GM12801 (cell line): ENCODE measurements around the gene PRKAR1B.

Source experiments
- TF ChIP-seq, protein P1 (sequence below): IDR thresholded peaks from one replicate; pipeline ENCODE4 v1.5.1; 2011; ENCODE audit warnings: control low read depth; ENCODE audit not compliant: insufficient read length; ENCODE audit errors: extremely low read depth

PRKAR1B gene

DNA sequence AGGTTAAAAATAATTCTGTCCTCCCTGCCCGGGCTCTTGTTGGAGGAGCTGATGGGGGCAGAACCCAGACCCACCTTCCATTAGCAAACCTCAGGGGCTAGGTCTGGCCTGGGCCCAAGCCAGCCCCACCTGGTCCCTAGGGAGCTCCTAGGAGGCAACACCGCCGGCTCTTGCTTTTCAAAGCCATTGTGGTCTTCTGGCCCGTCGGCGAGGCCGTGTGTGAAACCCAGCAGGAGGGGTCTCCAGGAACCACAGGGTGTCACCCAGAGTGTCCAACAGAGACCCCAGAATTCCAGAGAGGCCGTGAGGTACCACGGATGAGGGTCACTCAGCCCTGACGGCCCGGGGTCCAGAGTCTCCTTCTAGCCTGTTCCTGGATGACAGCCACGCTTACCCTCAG is 190.8 kb downstream of the PRKAR1B start:
- TF ChIP-seq, protein P1, sequence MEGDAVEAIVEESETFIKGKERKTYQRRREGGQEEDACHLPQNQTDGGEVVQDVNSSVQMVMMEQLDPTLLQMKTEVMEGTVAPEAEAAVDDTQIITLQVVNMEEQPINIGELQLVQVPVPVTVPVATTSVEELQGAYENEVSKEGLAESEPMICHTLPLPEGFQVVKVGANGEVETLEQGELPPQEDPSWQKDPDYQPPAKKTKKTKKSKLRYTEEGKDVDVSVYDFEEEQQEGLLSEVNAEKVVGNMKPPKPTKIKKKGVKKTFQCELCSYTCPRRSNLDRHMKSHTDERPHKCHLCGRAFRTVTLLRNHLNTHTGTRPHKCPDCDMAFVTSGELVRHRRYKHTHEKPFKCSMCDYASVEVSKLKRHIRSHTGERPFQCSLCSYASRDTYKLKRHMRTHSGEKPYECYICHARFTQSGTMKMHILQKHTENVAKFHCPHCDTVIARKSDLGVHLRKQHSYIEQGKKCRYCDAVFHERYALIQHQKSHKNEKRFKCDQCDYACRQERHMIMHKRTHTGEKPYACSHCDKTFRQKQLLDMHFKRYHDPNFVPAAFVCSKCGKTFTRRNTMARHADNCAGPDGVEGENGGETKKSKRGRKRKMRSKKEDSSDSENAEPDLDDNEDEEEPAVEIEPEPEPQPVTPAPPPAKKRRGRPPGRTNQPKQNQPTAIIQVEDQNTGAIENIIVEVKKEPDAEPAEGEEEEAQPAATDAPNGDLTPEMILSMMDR, result no peak

DNA sequence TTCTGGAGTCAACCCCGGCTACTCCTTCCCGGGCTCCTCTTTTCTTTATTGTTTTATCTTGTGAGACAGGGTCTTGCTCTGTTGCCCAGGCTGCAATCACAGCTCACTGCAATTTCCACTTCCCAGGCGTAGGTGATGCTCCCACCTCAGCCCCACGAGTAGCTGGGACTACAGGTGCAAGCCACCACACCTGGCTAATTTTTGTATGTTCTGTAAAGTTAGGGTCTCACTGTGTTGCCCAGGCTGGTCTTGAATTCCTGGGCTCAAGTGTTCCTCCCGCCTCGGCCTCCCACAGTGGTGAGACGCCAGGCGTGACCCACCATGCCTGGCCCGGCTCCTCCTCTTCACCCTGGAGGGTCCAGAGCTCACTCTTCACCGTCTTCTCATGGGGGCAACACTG is 192.1 kb downstream of the PRKAR1B start:
- TF ChIP-seq, protein P1, result no peak

- TF ChIP-seq, protein P1, result no peak
These were observed 193.0 kb downstream of the PRKAR1B start for GRCh38 chr7:534075-534474.

DNA sequence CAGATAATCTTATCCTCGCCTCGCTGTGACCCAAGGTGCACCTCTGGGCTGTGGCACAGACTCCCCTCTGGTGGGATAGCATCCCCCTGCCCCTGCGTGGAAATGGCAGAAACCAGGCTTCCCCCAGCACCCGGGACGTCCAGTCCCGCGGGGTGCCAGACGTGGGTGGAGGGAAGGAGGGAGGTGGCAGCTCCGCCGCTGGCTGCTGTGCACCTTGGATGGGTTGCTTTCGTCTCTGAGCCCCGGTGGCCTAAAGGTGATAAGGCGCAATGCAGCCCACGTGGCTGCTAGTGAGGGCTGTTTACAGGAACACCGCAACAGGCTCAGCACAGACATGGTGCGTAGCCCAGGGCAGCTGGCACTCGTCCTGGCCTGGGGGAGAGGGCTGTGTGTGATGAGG is 193.8 kb downstream of the PRKAR1B start:
- TF ChIP-seq, protein P1, result no peak

- TF ChIP-seq, protein P1, result no peak
These were observed 194.5 kb downstream of the PRKAR1B start for GRCh38 chr7:532379-533143.

DNA sequence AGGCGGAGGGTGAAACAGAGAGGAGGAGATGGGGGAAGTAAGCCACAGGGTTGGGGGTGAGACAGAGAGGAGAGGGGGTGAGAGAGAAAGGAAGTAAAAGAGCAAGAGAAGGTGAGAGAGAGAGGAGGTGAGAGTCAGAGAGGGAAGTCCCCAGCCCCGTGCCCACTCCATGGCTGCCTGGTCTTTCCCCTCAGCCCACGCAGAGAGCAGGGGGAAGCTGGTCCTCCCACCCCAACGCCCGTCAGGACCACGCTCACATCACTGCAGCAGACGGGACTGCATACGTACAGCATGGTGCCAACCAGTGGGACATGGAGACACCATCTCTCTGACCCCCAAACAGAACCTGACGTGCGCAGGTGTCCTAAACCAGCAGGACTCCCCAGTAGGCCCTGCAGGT is 195.3 kb downstream of the PRKAR1B start:
- TF ChIP-seq, protein P1, result no peak

- TF ChIP-seq, protein P1, result no peak
These were observed 198.6 kb downstream of the PRKAR1B start for GRCh38 chr7:528451-528850.

- TF ChIP-seq, protein P1, result no peak
These were observed 199.4 kb downstream of the PRKAR1B start for GRCh38 chr7:527723-528122.
